Measurements from ENCODE around the gene MTARC2. TPM values are rescaled to one million over a fixed set of nuclear protein-coding genes. Genes with fewer than 3 reads are reported as not detected.

The MTARC2 gene
- total and polyA plus RNA-seq, 2 of the 13 experiments (the other 11 are each of a cell fraction or from before 2014, with no cell fraction given), result 8.5 to 10.1 TPM

DNA sequence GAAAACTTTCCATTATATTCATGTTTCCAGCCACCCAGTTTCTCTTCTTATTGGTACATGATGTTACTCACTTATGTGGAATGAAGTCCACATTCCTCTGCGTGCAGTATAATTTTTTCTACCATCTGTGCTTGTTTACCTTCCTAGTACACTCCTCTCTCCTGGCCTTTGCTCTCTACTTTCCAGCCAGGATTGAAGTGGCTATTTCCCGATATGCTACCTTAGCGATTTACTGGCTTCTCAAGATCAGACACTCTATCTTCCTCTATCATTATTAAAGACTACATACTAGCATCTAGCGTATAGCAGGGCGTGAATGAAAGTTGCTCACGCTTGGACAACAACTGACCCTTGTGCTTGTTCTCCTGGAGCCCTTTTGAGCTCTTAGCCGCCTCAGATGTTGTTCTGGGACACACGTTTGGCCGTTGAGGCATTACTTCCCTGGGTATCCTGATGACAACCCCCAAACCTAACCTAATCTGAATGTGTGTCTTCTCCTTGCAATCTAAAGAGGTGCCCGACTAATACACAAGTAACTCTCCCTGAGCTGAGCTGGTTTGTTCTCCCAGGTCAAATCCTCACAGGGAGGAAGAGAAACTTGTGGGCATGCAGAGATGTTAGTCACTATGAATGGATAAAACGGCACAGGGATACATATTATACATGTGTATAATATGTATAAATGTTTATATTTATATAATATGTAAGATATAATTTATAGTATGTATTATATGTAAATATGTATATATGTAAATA lies 13.4 kb upstream of the MTARC2 start (continued):
- TF ChIP-seq ZNF558 (CRISPR knock-in tag; IDR thresholded peaks at IDR 0.05; ENCODE audit: borderline replicate concordance) (no peak), ZNF275 (CRISPR knock-in tag; IDR thresholded peaks at IDR 0.05; ENCODE audit: borderline replicate concordance) (no peak), ZNF788 (CRISPR knock-in tag; IDR thresholded peaks at IDR 0.05; ENCODE audit: borderline replicate concordance) (no peak), KMT2B (CRISPR knock-in tag; IDR thresholded peaks at IDR 0.05) (peak; percentile 27; the same call in 1 of the 2 replicates), EP300 (IDR thresholded peaks at IDR 0.05; ENCODE audit: low read depth in 2 of 2, low read length in 2 of 2) (peak in 1 of 2 experiments; percentile 50; a peak in 2 of 4 replicates), EP300 (CRISPR knock-in tag; IDR thresholded peaks at IDR 0.05; ENCODE audit: borderline replicate concordance) (no peak), PAF1 (CRISPR knock-in tag; IDR thresholded peaks at IDR 0.05) (no peak), ZNF605 (CRISPR knock-in tag; IDR thresholded peaks at IDR 0.05) (no peak), ZNF75D (CRISPR knock-in tag; IDR thresholded peaks at IDR 0.05; ENCODE audit: borderline replicate concordance) (no peak), ZNF570 (CRISPR knock-in tag; IDR thresholded peaks at IDR 0.05; ENCODE audit: borderline replicate concordance) (no peak), MED1 (CRISPR knock-in tag; IDR thresholded peaks at IDR 0.05) (peak; percentile 56), ZNF556 (CRISPR knock-in tag; IDR thresholded peaks at IDR 0.05; ENCODE audit: borderline replicate concordance) (no peak), ZNF878 (CRISPR knock-in tag; IDR thresholded peaks at IDR 0.05) (no peak; the same call in 1 of the 2 replicates), XBP1 (CRISPR knock-in tag; IDR thresholded peaks at IDR 0.05) (no peak), BRD4 (CRISPR knock-in tag; IDR thresholded peaks at IDR 0.05) (no peak), ELF3 (CRISPR knock-in tag; IDR thresholded peaks at IDR 0.05) (peak; percentile 79), FOXO1 (CRISPR knock-in tag; IDR thresholded peaks at IDR 0.05) (peak; percentile 66; the same call in 1 of the 2 replicates), MED8 (CRISPR knock-in tag; IDR thresholded peaks at IDR 0.05; ENCODE audit: insufficient replicate concordance) (no peak), ZNF256 (CRISPR knock-in tag; conservative IDR thresholded peaks at IDR 0.05) (no peak)
- TF ChIP-seq, protein P1, sequence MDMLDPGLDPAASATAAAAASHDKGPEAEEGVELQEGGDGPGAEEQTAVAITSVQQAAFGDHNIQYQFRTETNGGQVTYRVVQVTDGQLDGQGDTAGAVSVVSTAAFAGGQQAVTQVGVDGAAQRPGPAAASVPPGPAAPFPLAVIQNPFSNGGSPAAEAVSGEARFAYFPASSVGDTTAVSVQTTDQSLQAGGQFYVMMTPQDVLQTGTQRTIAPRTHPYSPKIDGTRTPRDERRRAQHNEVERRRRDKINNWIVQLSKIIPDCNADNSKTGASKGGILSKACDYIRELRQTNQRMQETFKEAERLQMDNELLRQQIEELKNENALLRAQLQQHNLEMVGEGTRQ (IDR thresholded peaks at IDR 0.05; ENCODE audit: low read depth, low read length), result no peak
- TF ChIP-seq, protein P1 (CRISPR knock-in tag; IDR thresholded peaks at IDR 0.05; ENCODE audit: borderline replicate concordance), result no peak
- TF ChIP-seq, protein P2, sequence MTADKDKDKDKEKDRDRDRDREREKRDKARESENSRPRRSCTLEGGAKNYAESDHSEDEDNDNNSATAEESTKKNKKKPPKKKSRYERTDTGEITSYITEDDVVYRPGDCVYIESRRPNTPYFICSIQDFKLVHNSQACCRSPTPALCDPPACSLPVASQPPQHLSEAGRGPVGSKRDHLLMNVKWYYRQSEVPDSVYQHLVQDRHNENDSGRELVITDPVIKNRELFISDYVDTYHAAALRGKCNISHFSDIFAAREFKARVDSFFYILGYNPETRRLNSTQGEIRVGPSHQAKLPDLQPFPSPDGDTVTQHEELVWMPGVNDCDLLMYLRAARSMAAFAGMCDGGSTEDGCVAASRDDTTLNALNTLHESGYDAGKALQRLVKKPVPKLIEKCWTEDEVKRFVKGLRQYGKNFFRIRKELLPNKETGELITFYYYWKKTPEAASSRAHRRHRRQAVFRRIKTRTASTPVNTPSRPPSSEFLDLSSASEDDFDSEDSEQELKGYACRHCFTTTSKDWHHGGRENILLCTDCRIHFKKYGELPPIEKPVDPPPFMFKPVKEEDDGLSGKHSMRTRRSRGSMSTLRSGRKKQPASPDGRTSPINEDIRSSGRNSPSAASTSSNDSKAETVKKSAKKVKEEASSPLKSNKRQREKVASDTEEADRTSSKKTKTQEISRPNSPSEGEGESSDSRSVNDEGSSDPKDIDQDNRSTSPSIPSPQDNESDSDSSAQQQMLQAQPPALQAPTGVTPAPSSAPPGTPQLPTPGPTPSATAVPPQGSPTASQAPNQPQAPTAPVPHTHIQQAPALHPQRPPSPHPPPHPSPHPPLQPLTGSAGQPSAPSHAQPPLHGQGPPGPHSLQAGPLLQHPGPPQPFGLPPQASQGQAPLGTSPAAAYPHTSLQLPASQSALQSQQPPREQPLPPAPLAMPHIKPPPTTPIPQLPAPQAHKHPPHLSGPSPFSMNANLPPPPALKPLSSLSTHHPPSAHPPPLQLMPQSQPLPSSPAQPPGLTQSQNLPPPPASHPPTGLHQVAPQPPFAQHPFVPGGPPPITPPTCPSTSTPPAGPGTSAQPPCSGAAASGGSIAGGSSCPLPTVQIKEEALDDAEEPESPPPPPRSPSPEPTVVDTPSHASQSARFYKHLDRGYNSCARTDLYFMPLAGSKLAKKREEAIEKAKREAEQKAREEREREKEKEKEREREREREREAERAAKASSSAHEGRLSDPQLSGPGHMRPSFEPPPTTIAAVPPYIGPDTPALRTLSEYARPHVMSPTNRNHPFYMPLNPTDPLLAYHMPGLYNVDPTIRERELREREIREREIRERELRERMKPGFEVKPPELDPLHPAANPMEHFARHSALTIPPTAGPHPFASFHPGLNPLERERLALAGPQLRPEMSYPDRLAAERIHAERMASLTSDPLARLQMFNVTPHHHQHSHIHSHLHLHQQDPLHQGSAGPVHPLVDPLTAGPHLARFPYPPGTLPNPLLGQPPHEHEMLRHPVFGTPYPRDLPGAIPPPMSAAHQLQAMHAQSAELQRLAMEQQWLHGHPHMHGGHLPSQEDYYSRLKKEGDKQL (CRISPR knock-in tag; IDR thresholded peaks at IDR 0.05; ENCODE audit: low read depth), result no peak

Data from HepG2 (cell line).